NCI-H774 (cell line): ENCODE results near the gene PCNT.
"Not testable (repeated sequence)": the region's sequence is repeated elsewhere in the genome, so short reads cannot be mapped to it uniquely, and the experiment has no call there.

ENCODE experiments used
- DNase-seq: peaks from one replicate; lab custom pipeline; 2025; lab: John Stamatoyannopoulos, UW

PCNT gene

GRCh38 chr21:46452710-46453109, 128.8 kb downstream of the PCNT start:
- DNase-seq: no peak

- no peak for DNase-seq
Observed at GRCh38 chr21:46454142-46454541, 130.2 kb downstream of the PCNT start.

- DNase-seq: no peak
Observed at GRCh38 chr21:46454634-46455390, 130.9 kb downstream of the PCNT start.

GRCh38 chr21:46455575-46456385, 131.8 kb downstream of the PCNT start:
- no peak for DNase-seq

- DNase-seq: no peak
Observed at GRCh38 chr21:46456750-46457149, 132.8 kb downstream of the PCNT start.

GRCh38 chr21:46457801-46458314, 133.9 kb downstream of the PCNT start:
- no peak for DNase-seq

GRCh38 chr21:46458315-46459023, 134.5 kb downstream of the PCNT start, which contains the start of gene DIP2A:
Gene DIP2A, plus strand, starts transcription at chr21:46458891. Its CDS starts 241 bp downstream, at chr21:46459132.
- peak; percentile 87 for DNase-seq

GRCh38 chr21:46459024-46459355, 135.0 kb downstream of the PCNT start:
- no peak for DNase-seq

- no peak for DNase-seq
Observed at GRCh38 chr21:46459356-46460112, 135.6 kb downstream of the PCNT start.

GRCh38 chr21:46461909-46462308, 138.0 kb downstream of the PCNT start:
- no peak for DNase-seq

- not testable (repeated sequence) for DNase-seq
Observed at GRCh38 chr21:46465153-46465552, 141.2 kb downstream of the PCNT start.

GRCh38 chr21:46465651-46466050, 141.7 kb downstream of the PCNT start:
- no peak for DNase-seq

GRCh38 chr21:46468108-46468774, 144.3 kb downstream of the PCNT start:
- DNase-seq: no peak

GRCh38 chr21:46469275-46469674, 145.3 kb downstream of the PCNT start:
- no peak for DNase-seq

- no peak for DNase-seq
Observed at GRCh38 chr21:46471514-46471913, 147.6 kb downstream of the PCNT start.

- DNase-seq: no peak
Observed at GRCh38 chr21:46472246-46472645, 148.3 kb downstream of the PCNT start.

- DNase-seq: no peak
Observed at GRCh38 chr21:46474382-46474781, 150.4 kb downstream of the PCNT start.

GRCh38 chr21:46475296-46475695, 151.3 kb downstream of the PCNT start:
- DNase-seq: no peak

GRCh38 chr21:46477765-46478164, 153.8 kb downstream of the PCNT start:
- DNase-seq: no peak

- no peak for DNase-seq
Observed at GRCh38 chr21:46478910-46479309, 155.0 kb downstream of the PCNT start.

GRCh38 chr21:46480466-46480865, 156.5 kb downstream of the PCNT start:
- no peak for DNase-seq
